Measurements from ENCODE around the gene FOXM1. TPM values are rescaled to one million over a fixed set of nuclear protein-coding genes. Genes with fewer than 3 reads are reported as not detected.

The FOXM1 gene
- total RNA-seq, 2 experiments from 2014 or later: 0.59 to 0.80 TPM

DNA sequence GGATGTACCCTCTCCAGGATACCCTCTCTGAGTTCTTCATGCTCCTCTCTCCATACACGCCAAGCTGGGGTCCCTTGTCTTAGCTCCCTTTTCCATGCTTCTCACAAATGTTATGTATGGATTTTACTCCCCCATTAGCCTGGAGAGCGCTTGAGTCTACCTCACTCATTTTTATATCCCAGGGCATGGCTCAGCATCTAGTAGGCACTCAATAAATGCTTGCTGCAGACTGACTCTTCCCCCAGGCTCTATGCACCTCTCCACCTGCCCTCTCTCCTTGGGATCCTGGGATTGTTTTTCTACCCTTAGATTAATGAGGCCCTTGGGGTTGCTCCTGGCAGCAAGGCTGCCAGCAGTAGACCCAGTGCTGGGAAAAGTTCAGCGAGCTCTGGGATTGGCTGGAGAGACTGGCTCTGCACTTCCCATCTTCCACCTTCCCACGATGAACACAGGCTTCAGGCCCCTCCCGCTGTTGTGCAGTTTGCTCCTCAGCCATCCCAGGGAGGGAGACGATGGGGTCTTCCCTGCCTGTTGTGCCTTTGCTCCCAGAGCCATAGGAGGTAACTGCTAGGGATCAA, 44.3 kb downstream of the FOXM1 start:
- POLR2A ChIA-PET: interaction anchor here (0.5 kb wide), 1 partner anchor 11 kb away, joined by 5 read pairs; no protein-coding TSS in a partner anchor

DNA sequence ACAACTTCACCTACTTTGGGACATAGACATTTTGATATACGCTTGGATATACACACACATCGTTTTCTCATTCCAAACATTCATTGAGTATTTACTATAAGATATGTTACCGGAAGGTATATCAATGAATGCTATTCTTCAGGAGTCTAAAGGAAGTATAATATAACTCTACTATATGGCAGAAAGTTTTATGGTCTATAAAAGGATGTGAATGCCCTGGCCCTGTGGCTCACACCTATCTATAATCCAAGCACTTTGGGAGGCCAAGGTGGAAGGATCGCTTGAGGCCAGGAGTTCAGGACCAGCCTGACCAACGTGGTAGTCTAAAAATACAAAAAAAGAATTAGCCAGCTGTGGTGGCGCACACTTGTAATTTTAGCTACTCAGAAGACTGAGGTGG, 47.7 kb downstream of the FOXM1 start:
- H3K36me3 ChIP-seq (ENCODE audit: insufficient read depth, low read length): peaks cover 43% of the 10 kb centered on the region
- no peak overlapping the region for H3K4me3 ChIP-seq (ENCODE audit: low read length)
- CTCF ChIA-PET: no interaction called here
- DNase-seq (no peak), ATAC-seq (ENCODE audit: poor library complexity) (no peak)
- no peaks in the 10 kb centered on the region for H3K4me1 ChIP-seq (ENCODE audit: insufficient read depth, low read length)
- peaks cover 71% of the 10 kb centered on the region for H3K36me3 Mint-ChIP-seq (ENCODE audit: low read depth)
- POLR2A ChIA-PET: no interaction called here
- H3K27ac ChIP-seq (ENCODE audit: low read depth in 1 of 2, low read length in 2 of 2): no peak overlapping the region
- H3K4me1 Mint-ChIP-seq (ENCODE audit: low read depth): no peaks in the 10 kb centered on the region
- no peaks in the 10 kb centered on the region for H3K27me3 ChIP-seq (ENCODE audit: control insufficient read depth in 1 of 2, insufficient read depth in 2 of 2, low read length in 2 of 2)
- H3K9me3 ChIP-seq (ENCODE audit: control insufficient read depth in 1 of 2, insufficient read depth in 1 of 2, low read length in 2 of 2): no peaks in the 10 kb centered on the region
- intact Hi-C loops (cut with DNase I, micrococcal nuclease): no loop called here
- no peaks in the 10 kb centered on the region for H3K9me3 Mint-ChIP-seq
- H3K27me3 Mint-ChIP-seq: no peaks in the 10 kb centered on the region
- TF ChIP-seq, protein P1, sequence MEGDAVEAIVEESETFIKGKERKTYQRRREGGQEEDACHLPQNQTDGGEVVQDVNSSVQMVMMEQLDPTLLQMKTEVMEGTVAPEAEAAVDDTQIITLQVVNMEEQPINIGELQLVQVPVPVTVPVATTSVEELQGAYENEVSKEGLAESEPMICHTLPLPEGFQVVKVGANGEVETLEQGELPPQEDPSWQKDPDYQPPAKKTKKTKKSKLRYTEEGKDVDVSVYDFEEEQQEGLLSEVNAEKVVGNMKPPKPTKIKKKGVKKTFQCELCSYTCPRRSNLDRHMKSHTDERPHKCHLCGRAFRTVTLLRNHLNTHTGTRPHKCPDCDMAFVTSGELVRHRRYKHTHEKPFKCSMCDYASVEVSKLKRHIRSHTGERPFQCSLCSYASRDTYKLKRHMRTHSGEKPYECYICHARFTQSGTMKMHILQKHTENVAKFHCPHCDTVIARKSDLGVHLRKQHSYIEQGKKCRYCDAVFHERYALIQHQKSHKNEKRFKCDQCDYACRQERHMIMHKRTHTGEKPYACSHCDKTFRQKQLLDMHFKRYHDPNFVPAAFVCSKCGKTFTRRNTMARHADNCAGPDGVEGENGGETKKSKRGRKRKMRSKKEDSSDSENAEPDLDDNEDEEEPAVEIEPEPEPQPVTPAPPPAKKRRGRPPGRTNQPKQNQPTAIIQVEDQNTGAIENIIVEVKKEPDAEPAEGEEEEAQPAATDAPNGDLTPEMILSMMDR (IDR thresholded peaks at IDR 0.05): no peak
- H3K27ac Mint-ChIP-seq: no peak overlapping the region
- no peak overlapping the region for H3K4me3 Mint-ChIP-seq

More for the DNA sequence above, 44.3 kb downstream of the FOXM1 start:
- no peaks in the 10 kb centered on the region for H3K9me3 Mint-ChIP-seq
- TF ChIP-seq, protein P1 (IDR thresholded peaks at IDR 0.05): no peak
- peaks cover 12% of the 10 kb centered on the region for H3K4me1 Mint-ChIP-seq (ENCODE audit: low read depth)
- H3K4me3 ChIP-seq (ENCODE audit: low read length): no peak overlapping the region
- H3K4me1 ChIP-seq (ENCODE audit: insufficient read depth, low read length): no peaks in the 10 kb centered on the region
- no peaks in the 10 kb centered on the region for H3K27me3 ChIP-seq (ENCODE audit: control insufficient read depth in 1 of 2, insufficient read depth in 2 of 2, low read length in 2 of 2)
- CTCF ChIA-PET: no interaction called here
- H3K9me3 ChIP-seq (ENCODE audit: control insufficient read depth in 1 of 2, insufficient read depth in 1 of 2, low read length in 2 of 2): no peaks in the 10 kb centered on the region
- peaks cover 15% of the 10 kb centered on the region for H3K36me3 ChIP-seq (ENCODE audit: insufficient read depth, low read length)
- H3K27ac ChIP-seq (ENCODE audit: low read depth in 1 of 2, low read length in 2 of 2): no peak overlapping the region
- peaks cover 49% of the 10 kb centered on the region for H3K36me3 Mint-ChIP-seq (ENCODE audit: low read depth)
- ATAC-seq (ENCODE audit: poor library complexity): no peak
- H3K27me3 Mint-ChIP-seq: no peaks in the 10 kb centered on the region
- intact Hi-C loops (cut with DNase I, micrococcal nuclease): no loop called here
- H3K4me3 Mint-ChIP-seq: no peak overlapping the region
- DNase-seq: no peak
- peak overlapping the region; percentile 15 for H3K27ac Mint-ChIP-seq

DNA sequence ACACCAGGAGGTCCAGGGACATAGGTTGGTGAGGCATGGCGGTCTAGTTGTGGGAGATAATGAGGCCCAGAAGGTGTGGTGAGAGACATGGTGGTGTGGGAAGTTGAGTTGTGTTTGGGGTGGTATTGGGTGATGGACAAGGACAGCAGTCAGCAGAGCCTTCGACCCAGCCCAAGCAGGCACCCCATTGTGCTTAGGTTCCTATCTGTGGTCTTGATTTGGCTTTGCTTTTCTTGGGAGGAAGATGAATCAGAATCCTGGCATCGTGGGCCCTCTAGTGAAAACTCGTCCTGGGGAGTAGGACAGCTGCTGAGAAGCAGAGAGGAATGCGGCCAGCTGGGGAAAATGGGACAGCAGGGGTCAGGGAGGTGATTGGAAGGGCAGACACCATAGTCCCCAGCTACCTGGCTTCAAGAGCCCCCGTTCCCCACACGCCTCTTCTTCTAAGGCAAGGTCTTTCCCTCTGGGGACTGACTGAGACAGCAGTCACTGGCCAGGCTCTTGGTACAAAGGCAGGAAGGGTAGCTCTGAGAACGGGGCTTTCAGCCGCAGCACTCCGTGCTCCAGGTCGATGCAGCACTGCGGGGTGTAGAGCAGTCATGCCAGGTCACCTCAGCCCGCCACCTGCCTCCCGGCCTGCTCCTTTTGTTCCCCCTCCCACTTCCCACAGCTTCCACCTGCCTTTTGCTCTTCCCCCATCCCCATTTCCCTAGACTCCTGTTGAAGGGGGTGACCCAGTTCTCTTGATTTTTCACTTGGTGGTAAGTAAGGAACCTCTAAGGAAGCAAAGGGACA, 50.1 kb downstream of the FOXM1 start:
- Histone ChIP-seq H3K4me3 (ENCODE audit: low read length) (no peak overlapping the region), H3K9me3 (ENCODE audit: control insufficient read depth in 1 of 2, insufficient read depth in 1 of 2, low read length in 2 of 2) (no peaks in the 10 kb centered on the region), H3K27me3 (ENCODE audit: control insufficient read depth in 1 of 2, insufficient read depth in 2 of 2, low read length in 2 of 2) (no peaks in the 10 kb centered on the region), H3K4me1 (ENCODE audit: insufficient read depth, low read length) (no peaks in the 10 kb centered on the region), H3K27ac (ENCODE audit: low read depth in 1 of 2, low read length in 2 of 2) (no peak overlapping the region), H3K36me3 (ENCODE audit: insufficient read depth, low read length) (peaks cover 67% of the 10 kb centered on the region)
- intact Hi-C loops (cut with DNase I, micrococcal nuclease): no loop called here
- TF ChIP-seq, protein P1 (IDR thresholded peaks at IDR 0.05): no peak
- CTCF ChIA-PET: no interaction called here
- Mint-ChIP-seq H3K4me3 (no peak overlapping the region), H3K27ac (no peak overlapping the region), H3K9me3 (no peaks in the 10 kb centered on the region), H3K27me3 (no peaks in the 10 kb centered on the region), H3K4me1 (ENCODE audit: low read depth) (no peaks in the 10 kb centered on the region), H3K36me3 (ENCODE audit: low read depth) (peaks cover 88% of the 10 kb centered on the region)
- DNase-seq: no peak
- ATAC-seq (ENCODE audit: poor library complexity): no peak
- POLR2A ChIA-PET: no interaction called here
